Measurements from ENCODE around the gene WT1. TPM values are rescaled to one million over a fixed set of nuclear protein-coding genes. Genes with fewer than 3 reads are reported as not detected.

WT1 gene
- total and polyA plus RNA-seq, 2 of the 8 experiments (the other 6 are each of a cell fraction or from before 2014, with no cell fraction given), result 0.05 to 0.17 TPM

DNA sequence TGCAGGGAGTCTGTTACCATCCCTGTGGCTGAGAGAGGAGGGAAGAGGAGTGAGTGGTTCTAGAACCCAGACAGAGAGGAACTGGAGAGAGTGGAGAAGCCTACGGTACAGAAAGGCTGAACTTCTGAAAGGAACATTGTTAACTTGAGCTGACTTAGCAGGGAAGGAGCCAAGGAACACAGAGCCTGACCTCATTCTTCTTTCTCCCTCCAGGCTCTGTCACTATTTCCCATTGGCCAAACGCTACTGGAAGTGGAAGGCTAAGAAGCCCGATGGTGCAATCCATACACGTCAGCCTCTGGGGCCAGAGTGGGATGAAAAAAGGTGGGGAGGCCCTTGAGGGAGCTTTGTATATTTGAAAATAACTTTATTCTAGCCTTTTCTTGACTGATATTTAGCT, 16.5 kb upstream of the WT1 start:
- Histone ChIP-seq H2BK120ac (replicated peaks; ENCODE audit: low read depth, low read length) (no peak overlapping the region), H3K23me2 (ENCODE audit: low read depth, low read length) (0 out of 2 replicates have a peak, but pooled peaks cover 1% of the 10 kb centered on the region), H3K56ac (replicated peaks; ENCODE audit: insufficient read length, low read depth, low read length) (no peak overlapping the region), H3K4me1 (replicated peaks in 1 of 4; ENCODE audit: control insufficient read depth in 3 of 4, insufficient read depth in 4 of 4, low read length in 3 of 4) (no peaks in the 10 kb centered on the region), H2BK20ac (ENCODE audit: low read length) (no peak overlapping the region), H2AK5ac (ENCODE audit: low read depth, low read length) (no peak overlapping the region), H2BK15ac (ENCODE audit: low read length) (no peak overlapping the region), H3K4me2 (ENCODE audit: insufficient read depth in 1 of 2, low read depth in 2 of 2, low read length in 2 of 2) (no peak overlapping the region), H2AFZ (ENCODE audit: low read length) (0 out of 2 replicates have a peak overlapping the region, but pooled peaks have one; percentile 6), H4K8ac (ENCODE audit: extremely low read depth, insufficient read depth, low read length) (no peak overlapping the region), H3K4ac (replicated peaks; ENCODE audit: insufficient read length, low read depth, low read length) (no peak overlapping the region), H3K79me1 (ENCODE audit: low read depth, low read length) (no peaks in the 10 kb centered on the region), H3K18ac (ENCODE audit: extremely low read depth, low read length) (no peak overlapping the region), H3K9ac (replicated peaks in 1 of 4; ENCODE audit: extremely low read depth in 1 of 4, low read depth in 3 of 4, low read length in 3 of 4) (no peak overlapping the region), H3K36me3 (ENCODE audit: control insufficient read depth in 2 of 4, insufficient read depth in 4 of 4, low read length in 3 of 4) (no peaks in the 10 kb centered on the region), H4K91ac (replicated peaks; ENCODE audit: insufficient read length, low read length) (no peak overlapping the region), H2BK12ac (ENCODE audit: low read depth, low read length) (no peak overlapping the region), H4K20me1 (replicated peaks in 1 of 2; ENCODE audit: control insufficient read depth in 1 of 2, insufficient read depth in 2 of 2, low read length in 2 of 2) (no peaks in the 10 kb centered on the region), H3K14ac (ENCODE audit: insufficient read length) (no peak overlapping the region), H3K27me3 (replicated peaks in 1 of 4; ENCODE audit: control insufficient read depth in 3 of 4, extremely low read depth in 1 of 4, insufficient read depth in 3 of 4, low read length in 3 of 4) (no peaks in the 10 kb centered on the region), H3K4me3 (ENCODE audit: extremely low read depth in 1 of 4, insufficient read depth in 2 of 4, low read depth in 3 of 4, low read length in 4 of 4) (no peak overlapping the region), H3K27ac (ENCODE audit: low read depth, low read length) (no peak overlapping the region), H3K9me3 (ENCODE audit: insufficient read depth in 2 of 2, low read depth in 1 of 2, low read length in 1 of 2) (no peaks in the 10 kb centered on the region), H2BK5ac (ENCODE audit: low read depth, low read length) (no peak overlapping the region), H4K5ac (ENCODE audit: insufficient read length, low read depth, low read length) (no peak overlapping the region), H3K79me2 (ENCODE audit: control insufficient read depth in 1 of 2, insufficient read depth in 2 of 2, low read length in 2 of 2) (no peaks in the 10 kb centered on the region), H3K23ac (ENCODE audit: insufficient read length) (no peak overlapping the region)
- DNase-seq (ENCODE audit: low read depth in 1 of 2, low spot score in 2 of 2) (no peak), FAIRE-seq (no peak)
- CTCF ChIA-PET (ENCODE audit: partially characterized antibody), result interaction anchor here (0.6 to 3.5 kb wide), 3 partner anchors 9 to 37 kb away, joined by 3 to 14 read pairs (median 3); no protein-coding TSS in a partner anchor
- WGBS, 2 experiments (ENCODE audit: extremely low coverage in 1 of 2, insufficient coverage in 1 of 2, insufficient read length in 1 of 2, insufficient replicate concordance in 2 of 2, low coverage in 1 of 2, low lambda C conversion rate in 2 of 2, missing lambda C conversion rate in 1 of 2), result 90% methylated on average over 4 of the region's 4 CpGs; no CpG with 5 or more reads in 1 of the 2 experiments
- TF ChIP-seq CHD1 (IDR thresholded peaks at IDR 0.05; ENCODE audit: low read depth, low read length) (no peak), KDM5A (IDR thresholded peaks at IDR 0.05; ENCODE audit: low read length) (no peak)
- TF ChIP-seq, protein P1, sequence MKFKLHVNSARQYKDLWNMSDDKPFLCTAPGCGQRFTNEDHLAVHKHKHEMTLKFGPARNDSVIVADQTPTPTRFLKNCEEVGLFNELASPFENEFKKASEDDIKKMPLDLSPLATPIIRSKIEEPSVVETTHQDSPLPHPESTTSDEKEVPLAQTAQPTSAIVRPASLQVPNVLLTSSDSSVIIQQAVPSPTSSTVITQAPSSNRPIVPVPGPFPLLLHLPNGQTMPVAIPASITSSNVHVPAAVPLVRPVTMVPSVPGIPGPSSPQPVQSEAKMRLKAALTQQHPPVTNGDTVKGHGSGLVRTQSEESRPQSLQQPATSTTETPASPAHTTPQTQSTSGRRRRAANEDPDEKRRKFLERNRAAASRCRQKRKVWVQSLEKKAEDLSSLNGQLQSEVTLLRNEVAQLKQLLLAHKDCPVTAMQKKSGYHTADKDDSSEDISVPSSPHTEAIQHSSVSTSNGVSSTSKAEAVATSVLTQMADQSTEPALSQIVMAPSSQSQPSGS (IDR thresholded peaks at IDR 0.05; ENCODE audit: low read length), result no peak
- POLR2A ChIA-PET (ENCODE audit: partially characterized antibody), result no interaction called here

Measured in H1 (cell line).